Gastroesophageal sphincter (tissue), 3 donors: ENCODE results near the gene TAC3.

Experiments
- CTCF ChIP-seq, 4 experiments: fragments of 200-600 bp in 2 of 4; fragments of 450-650 bp in 2 of 4; sonication (generic) in 1 of 4; IDR thresholded peaks; one replicate each; pipeline ENCODE4 v1.5.1; 2017 to 2019; ENCODE audit warnings: antibody characterized with exemption in 4 of 4, mild to moderate bottlenecking in 2 of 4, moderate library complexity in 2 of 4
- POLR2A ChIP-seq, 2 donors: fragments of 450-650 bp; IDR thresholded peaks; one replicate each; pipeline ENCODE4 v1.6.1; 2017; ENCODE audit warnings: antibody characterized with exemption in 2 of 2, mild to moderate bottlenecking in 2 of 2, moderate library complexity in 1 of 2
- POLR2AphosphoS5 ChIP-seq: sonication (generic); formaldehyde crosslinking; IDR thresholded peaks from one replicate; pipeline ENCODE4 v1.6.1; 2017; ENCODE audit warnings: antibody characterized with exemption

DNA sequence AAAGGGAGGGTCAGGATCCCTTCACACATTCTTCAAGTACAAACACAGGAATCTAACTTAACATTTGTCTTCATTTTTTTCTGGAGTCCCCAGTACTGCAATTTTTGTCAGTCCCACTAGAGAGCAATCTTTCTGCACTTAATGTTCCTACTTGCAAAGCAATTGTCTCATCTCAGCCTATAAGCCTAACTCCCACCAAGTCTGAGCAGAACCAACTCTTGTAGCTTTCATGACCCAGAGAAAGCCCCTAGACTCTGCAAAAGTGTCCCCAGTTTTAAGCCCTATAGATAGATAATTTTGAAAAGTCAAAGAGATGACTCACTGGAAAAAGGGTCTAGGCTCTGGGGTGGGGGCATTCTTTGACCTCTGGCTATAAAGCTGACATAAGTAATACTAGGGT lies 8.2 kb downstream of the TAC3 start:
- TF ChIP-seq POLR2A (IDR thresholded peaks at IDR 0.05) (no peak), CTCF (IDR thresholded peaks at IDR 0.05) (peak in 3 of 4 experiments; percentile 45 to 61 (median 53)), POLR2AphosphoS5 (no peak)
